HG03196 (cell line): Measurements from ENCODE around the gene METRNL.

Source experiments
- ATAC-seq: cut with Tn5 transposase; IDR thresholded peaks from one replicate; pipeline ENCODE4 v1.9.1; 2021; ENCODE audit not compliant: unreplicated experiment

The METRNL gene

DNA sequence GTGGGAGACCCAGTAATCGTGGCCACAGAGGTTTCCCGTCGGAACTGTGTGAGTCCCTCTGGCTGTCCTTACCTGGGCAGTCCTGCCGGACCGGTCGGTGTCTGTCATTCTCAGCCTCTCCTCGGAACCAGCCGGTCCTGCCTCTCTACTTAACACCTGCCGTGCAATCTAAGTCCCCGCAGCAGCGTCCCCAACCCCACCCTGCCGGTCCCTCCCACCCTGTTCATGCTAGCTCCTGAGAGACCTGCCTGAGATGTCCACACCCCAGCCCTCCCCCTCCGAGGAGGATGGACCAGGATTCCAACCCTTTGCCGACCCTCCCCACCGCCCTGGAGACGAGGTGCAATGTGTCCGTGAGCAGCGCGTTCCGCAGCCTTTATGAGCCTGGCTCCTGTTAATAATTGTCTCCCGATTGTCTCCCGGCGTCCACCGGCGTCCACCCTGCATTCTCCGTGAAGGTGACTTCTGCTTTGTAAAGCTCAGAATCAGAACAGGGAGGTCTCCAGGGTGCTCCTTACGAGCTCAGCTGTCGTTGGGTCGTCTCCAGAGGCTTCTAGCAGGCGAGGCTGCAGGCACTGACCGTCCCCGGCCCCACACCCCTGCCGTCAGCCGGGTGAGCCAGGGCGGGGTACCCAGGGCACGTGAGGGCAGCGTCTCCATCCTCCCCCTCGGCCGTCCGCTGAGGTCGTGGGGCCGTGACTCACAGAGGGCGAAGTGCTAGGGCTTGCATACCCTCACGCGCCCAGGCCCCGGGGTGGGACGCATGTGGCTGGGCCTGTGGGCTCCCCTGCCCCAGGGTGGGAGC lies 10.1 kb downstream of the METRNL start:
- ATAC-seq: no peak

DNA sequence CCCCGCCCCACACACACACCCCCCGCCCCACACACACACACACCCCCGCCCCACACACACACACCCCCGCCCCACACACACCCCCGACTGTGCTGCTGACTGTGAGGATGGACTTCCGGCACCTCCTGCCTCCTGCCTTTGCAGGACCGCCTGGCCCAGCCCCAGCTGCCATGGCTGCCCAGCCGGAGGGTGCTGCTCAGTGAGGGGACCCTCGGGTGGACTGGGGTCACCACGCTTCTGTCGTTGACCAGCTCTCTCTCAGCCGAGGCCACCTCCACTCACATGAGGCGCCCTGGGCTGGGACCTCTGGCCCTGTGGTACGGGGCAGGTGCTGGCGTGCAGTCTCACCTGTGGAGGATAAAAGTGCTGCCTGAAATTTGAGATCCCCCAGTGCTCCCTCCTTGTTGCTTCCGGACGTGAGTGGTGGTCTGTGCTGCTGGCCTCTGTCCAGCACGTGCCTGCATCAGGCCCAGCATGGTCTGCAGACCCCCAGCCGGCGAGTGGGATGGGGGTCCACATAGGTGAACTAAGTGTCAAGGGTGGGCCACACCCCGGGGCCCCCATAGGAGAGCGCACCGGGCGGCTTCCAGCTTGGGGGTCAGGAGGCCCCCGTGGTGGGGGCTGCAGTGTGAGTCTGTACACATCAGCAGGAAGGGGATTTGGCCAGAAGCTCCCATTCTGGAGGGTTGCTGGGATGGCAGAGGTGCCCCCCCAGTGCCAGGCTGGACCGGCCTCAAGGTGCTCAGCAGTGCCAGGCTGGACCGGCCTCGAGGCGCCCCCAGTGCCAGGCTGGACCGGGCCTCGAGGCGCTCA lies 11.2 kb downstream of the METRNL start:
- ATAC-seq: no peak

DNA sequence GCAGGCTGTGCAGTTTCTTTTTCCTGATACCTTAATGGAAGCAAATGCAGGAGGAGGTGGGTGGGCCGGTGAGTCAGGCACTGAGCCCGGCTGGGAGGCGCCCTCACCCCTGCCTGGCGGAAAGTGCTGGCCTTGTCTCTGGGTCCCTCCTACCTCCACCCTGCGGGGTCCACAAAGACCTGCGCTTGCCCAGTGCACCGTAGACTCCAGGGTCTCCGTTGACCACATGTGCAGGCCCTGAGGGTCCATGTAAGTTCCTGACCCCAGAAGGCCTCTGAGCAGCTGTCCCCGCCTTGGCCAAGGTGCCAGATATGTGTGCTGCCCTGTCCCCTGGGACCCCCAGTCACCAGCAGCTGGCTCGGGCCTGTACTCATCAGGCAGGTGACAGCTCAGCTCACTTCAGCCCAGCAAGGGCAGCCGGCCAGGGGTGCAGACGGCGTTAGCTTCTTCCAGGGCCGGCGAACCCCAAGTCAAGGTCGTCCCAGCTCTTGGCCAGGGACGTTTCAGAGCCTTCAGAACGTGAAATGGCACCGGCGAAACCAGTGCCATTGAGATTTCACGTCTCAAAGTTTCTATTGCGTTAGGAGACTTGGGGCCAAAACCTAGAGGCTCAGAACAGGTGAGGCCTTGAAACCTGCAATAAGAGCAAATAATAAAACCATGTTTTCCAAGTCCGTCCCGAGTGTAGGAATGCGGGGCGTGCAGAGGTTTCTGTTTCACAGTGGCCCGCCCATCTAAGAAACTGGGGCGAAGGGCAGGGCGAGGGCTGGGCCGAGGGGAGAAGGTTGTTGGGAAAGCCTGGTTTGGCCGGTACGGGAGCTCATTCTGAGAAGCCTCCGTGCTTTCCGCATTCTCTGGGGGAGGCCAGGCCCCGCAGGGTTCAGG lies 12.1 kb downstream of the METRNL start:
- ATAC-seq: no peak

DNA sequence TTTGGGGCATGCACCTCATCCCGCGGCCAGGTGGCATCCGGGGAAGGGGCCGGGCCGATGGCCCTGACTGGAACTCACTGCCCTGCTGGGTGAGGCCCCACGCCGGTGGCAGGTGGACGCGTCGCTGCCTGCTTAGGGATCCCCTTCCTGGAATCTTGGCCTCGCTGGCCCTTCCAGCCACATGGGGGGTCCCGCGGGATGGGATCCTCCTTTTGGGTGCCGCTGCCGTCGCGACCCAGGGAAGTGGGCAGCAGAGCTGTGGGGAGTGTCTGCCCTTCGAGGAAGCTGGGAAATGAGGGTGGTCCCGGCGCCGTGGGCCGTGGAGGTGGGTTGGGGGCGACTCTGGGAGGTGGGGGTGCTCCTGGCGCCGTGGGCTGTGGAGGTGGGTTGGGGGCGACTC lies 12.8 kb downstream of the METRNL start:
- ATAC-seq: no peak

DNA sequence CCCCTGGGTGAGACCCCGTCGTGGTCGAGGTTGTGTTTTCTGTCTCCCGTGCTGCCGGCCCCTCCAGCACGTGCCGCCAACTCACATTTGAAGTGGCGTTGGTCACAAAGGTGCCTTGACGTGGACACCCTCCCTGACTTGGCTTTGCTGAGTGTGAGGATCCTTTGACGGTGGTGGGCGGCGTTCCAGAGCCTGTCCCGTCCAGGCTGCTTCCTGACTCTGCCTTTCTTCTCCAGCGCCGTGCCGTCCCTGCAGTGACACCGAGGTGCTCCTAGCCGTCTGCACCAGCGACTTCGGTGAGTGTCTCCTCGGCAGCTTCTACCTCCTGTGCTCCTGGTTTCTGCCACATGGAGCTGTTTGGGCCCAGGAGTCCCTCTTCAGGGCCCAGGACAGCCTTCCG lies 13.5 kb downstream of the METRNL start:
- ATAC-seq: no peak

DNA sequence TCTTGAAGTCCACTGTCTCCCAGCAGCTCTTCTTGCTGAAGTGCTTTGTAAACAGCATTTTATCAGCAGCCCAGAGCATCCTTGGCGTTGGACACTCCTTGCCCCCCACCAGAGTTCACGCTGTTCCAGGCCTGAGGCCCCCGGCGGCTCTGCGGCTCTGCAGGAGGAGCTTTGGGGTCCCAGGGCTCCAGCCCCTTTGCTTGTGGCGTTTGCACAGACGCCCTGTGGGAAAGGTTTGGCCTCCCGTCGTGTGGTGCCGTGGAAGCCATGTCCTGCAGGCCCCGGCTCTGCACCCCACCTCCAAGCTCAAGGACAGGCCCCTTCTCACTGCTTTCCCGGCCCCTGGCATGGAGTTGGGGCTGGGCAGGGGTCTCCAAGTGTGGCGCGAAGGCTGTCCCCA lies 14.1 kb downstream of the METRNL start:
- ATAC-seq: no peak

DNA sequence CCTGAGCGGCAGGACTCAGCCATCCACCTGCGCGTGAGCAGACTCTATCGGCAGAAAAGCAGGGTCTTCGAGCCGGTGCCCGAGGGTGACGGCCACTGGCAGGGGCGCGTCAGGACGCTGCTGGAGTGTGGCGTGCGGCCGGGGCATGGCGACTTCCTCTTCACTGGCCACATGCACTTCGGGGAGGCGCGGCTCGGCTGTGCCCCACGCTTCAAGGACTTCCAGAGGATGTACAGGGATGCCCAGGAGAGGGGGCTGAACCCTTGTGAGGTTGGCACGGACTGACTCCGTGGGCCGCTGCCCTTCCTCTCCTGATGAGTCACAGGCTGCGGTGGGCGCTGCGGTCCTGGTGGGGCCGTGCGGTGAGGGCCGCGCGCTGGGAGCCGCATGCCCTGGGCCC lies 14.9 kb downstream of the METRNL start:
- no peak for ATAC-seq

DNA sequence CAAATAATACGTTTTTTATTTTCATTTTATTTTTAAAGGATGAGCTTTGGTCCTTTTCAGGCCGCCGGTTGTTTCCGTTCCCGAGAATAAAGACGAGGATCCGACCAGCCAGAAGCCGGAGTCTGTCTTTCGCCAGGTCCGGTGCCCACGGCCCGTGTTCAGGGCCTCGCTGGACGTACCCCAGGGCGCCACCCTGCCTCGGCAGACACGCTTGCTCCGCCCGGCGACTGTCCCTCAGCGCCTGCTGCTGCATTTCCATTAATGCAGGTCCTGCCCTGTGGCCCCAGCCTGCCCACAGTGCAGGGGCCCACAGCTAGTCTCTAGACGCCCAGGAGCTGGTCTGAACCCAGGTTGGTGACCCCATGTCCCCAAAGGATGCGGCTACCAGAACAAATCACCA lies 15.6 kb downstream of the METRNL start:
- no peak for ATAC-seq

DNA sequence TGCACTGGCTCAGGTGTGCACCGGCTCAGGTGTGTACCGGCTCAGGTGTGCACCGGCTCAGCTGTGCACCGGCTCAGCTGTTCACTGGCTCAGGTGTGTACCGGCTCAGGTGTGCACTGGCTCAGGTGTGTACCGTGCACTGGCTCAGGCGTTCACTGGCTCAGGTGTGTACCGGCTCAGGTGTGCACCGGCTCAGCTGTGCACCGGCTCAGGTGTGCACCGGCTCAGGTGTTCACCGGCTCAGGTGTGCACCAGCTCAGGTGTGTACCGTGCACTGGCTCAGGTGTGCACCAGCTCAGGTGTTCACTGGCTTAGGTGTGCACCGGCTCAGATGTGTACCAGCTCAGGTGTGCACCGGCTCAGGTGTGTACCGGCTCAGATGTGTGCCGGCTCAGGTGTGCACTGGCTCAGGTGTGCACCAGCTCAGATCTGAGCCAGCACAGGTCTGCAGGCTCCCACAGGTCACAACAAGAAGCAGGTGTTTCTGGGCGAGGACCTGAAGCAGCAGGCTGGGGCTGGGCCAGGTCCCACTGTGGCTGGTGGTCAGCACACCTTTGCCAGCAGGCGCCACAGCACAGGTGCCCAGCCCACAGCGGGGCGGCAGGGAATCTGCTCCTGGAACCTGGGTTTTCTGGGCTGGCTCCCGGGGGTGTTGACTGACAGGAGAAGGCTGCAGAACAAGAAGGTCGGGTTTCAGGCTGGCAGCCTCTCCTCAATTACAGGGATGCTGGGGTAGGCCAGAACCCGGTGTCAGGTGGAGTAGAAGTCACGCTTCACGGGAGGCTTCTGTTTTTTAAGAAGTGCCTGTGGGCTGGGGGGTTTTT lies 17.2 kb downstream of the METRNL start:
- ATAC-seq: no peak

DNA sequence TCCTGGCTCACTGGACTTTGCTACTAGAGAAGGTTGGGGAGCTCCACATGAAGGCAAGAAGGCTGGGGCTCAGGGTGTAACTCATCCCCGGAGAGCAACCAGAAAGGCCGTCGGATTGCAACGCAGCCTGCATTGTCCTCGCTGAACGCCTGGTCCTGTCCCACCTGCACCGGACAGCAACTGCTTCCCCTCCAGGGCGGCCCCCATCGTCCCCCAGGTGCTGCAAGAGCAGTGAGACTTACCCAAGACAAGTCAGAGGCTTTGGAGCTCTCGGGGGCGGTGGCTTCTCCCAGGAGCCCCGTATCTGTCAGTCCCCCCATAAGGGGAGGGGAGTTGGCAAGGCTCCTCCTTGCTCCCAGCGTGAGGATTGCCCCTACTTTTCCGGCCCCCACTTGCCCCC lies 18.4 kb downstream of the METRNL start:
- no peak for ATAC-seq

DNA sequence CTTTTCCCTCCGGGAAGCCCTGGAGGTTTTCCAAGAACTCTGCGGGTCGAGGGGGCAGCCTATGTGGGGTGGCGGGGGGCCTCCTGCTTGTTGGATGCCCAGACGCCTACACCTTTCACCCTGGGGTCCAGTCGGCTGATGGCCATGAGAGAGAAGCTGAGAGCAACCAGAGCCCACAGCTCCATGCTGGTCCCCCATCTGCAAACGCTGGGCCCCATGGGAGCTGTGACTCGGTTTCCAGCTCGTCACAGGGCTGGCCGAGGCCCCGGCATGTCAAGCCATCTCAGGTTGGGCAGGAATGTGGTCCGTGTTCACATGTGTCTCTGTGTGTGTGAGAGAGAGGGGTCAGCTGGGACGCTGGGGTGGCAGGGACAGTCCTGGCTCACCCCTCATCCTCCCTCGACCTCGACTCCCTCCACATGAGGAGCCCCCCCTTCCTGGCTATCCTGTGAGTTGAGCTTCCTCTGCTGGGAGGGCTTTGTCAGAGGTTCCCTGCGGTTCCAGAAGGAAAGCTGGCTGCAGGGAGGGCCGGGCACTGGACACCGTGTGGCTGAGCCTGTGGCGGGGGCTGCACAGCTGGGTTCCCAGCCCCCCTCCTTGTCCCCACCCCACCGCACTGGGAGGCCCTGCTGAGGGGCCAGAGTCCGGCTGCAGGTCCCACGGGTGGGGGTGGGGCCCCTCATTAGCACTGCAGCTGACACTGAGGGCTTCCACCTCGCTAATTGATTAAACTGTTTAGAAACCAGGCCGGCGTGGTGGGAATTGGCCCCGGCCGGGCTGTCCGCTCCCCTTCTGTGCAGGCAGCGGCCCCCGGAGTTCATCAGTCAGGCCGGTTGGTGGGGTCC lies 19.1 kb downstream of the METRNL start:
- no peak for ATAC-seq

DNA sequence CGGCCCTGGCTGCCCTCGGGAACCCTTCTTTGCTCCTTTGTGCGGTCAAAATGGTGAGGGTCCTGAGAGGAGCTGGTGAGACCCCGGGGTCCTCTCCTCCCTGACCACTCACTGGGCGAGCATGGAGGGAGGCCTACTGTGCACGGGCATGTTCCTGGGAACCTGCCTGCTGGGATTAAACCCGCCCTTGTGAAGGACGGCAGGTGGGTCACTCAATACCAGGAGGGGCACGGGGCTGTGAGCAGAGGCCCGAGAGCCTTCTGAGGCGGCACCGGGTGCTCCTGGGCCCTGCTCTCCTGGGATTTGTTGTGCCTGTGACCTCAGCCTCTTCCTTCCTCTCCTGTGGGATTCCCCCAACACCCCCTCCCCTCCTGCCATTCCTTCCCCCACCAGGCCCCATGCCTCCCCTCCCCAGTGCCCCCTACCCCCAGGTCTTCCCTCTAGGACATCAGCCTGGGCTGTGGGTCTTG lies 19.7 kb downstream of the METRNL start:
- no peak for ATAC-seq

DNA sequence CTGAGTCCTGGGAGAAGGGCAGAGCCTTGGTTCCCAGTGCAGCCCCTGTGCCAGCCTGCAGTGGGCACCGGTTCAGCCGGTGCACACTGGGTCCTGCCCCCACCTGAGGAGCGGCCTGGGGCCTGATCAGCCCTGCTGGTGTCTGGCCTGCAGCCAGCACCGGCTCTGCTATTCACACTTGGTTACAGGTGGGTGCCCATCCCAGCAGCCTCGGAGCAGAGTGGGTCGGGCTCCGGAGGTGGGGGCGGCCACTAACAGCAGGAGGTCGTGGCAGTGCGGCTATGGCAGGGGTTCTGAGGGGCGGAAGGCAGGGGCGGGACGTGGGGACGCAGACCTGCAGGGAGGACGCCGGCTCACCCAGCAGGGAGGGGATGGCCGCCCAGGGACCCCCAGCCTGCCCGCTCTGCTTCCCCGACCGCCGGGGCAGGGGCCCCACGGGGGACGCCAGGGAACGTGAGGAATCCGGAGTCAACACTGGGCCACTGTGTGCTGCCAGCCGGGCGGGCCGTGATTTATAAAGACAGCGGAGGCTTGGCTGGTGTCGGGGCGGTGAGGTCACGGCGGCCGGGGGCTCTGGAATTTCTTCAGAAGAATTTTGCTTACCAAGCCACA lies 20.3 kb downstream of the METRNL start:
- ATAC-seq: no peak

DNA sequence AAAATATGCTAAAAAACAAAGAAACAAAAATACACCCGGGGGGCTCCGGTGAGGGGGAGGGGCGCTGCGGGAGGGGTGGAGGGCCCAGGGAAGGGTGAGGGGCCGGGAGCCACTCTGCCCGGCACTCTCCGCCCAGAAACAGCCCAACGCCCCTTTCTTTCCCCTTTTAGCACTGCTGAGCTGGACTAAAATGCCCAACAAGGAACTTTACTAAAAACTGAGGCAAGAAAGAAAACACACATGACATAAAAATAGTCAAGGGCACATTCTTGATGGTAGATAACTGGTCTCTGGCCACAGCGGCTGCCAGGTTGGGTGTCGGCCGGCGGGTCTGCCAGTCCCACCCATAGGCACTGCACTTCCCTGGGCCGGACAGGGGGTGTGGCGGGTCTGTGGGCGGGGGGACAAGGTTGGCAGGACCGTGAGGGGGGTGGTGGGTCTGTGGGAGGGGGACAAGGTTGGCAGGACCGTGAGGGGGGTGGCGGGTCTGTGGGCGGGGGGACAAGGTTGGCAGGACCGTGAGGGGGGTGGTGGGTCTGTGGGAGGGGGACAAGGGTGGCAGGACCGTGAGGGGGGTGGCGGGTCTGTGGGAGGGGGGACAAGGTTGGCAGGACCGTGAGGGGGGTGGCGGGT lies 20.9 kb downstream of the METRNL start:
- ATAC-seq: no peak

DNA sequence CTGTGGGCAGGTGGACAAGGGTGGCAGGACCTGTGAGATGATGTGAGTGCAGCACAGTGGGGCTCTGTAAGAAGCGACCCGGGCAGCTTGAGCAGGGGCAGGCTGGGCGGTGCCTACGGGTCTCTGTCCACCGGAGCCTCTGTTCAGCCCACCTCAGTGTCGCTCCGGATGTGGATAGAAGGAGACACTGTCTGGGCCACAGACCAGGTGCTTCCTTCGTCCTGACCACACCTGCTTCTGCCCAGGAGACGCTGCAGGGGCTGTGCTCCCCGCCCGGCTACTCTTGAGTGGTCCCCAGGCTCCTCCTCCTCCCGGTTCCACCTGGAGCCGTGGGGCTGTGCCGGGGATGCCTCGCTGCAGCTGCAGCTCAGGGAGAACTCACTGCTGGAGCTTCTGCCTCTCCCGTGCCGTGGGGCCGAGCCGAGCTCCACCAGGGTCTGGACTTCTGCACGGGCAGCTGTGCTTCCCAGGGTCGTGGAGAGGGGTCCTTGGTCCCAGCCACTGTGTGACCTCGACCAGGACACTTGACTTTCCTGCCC lies 21.5 kb downstream of the METRNL start:
- ATAC-seq: no peak

DNA sequence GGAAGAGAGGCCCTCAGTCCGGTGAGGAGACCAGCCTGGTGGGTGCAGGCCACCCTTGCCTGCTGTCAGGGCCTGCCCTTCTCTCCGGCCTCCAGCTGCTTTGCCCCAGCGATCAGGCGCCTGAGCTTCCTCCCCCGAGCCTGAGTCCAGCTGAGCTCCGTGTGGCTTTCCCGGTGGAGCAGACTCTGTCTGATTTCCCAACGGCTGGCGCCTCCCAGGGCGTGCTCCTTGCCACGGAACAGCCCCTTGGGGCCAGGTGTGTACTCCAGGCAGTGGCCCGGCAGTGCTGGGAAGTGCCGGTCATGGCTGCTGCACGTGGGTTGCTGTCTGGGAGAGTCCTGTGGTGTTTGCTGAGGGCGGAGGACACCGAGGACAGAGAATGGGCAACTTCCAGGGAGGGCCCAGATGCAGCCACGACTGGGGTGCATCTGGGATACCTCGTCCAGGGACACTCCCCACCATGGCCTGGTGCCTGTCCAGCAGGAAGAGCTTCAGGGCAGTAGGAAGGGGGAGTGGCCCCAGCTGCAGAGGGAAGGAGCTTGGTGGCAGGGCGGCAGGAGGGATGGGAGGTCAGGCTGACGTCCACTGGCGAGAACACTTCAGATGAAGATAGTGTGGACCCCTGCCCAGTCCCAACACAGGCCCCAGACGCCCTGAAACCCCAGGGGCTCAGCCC lies 22.5 kb downstream of the METRNL start:
- ATAC-seq: no peak

DNA sequence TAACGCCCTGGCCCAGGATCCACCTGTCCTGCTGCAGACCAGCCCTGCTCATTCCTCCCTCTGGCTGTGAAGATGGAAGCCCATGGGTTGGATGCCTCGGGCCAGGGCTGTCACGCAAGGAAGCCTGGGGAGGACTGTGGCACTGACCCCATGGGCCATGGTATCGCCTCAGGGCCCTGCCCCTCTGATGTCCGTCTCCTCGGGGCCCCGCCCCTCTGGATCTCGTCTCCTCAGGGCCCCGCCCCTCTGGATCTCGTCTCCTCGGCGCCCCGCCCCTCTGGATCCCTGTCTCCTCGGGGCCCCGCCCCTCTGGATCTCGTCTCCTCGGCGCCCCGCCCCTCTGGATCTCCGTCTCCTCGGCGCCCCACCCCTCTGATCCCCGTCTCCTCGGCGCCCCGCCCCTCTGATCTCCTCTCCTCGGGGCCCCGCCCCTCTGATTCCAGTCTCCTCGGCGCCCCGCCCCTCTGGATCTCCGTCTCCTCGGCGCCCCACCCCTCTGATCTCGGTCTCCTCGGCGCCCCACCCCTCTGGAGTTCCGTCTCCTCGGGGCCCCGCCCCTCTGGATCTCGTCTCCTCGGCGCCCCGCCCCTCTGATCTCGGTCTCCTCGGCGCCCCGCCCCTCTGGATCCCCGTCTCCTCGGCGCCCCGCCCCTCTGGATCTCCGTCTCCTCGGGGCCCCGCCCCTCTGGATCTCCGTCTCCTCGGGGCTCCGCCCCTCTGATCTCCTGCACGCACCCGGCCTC lies 24.0 kb downstream of the METRNL start:
- ATAC-seq: no peak
